ENCODE data around the gene PTGES3L.

DNA sequence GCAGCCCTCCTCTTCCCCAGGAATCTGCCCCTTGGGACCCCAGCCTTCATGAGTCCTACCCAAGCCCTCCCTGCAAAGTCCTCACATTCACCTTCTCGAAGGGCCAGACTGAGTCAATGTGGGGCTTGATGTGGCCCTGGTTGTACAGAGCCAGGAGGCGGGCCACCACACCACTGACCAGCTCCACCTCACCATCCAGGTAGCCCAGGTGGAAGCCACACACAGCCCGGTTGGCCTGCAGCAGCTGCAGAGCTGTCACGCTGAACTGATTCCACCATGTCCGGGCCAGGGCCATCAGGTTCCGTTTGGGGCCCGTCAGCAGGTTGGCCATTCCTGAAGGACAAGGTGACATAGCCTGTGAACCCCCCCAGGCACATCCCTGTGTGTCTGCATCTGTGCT is 36.3 kb upstream of the PTGES3L start:
- TF ChIP-seq, protein P1, sequence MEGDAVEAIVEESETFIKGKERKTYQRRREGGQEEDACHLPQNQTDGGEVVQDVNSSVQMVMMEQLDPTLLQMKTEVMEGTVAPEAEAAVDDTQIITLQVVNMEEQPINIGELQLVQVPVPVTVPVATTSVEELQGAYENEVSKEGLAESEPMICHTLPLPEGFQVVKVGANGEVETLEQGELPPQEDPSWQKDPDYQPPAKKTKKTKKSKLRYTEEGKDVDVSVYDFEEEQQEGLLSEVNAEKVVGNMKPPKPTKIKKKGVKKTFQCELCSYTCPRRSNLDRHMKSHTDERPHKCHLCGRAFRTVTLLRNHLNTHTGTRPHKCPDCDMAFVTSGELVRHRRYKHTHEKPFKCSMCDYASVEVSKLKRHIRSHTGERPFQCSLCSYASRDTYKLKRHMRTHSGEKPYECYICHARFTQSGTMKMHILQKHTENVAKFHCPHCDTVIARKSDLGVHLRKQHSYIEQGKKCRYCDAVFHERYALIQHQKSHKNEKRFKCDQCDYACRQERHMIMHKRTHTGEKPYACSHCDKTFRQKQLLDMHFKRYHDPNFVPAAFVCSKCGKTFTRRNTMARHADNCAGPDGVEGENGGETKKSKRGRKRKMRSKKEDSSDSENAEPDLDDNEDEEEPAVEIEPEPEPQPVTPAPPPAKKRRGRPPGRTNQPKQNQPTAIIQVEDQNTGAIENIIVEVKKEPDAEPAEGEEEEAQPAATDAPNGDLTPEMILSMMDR (IDR thresholded peaks at IDR 0.05 in 8 of 11, conservative IDR thresholded peaks at IDR 0.05 in 3 of 11), result no peak
- no peak for TF ChIP-seq POLR2A (IDR thresholded peaks at IDR 0.05)

Data from spleen (tissue), 7 donors.